Muscle of arm (tissue), 12 donors: ENCODE measurements around the gene SLC22A17. TPM values are rescaled to one million over a fixed set of nuclear protein-coding genes. Genes with fewer than 3 reads are reported as not detected.
"Not testable (repeated sequence)": the region's sequence is repeated elsewhere in the genome, so short reads cannot be mapped to it uniquely, and the experiment has no call there.

Experiments used
- DNase-seq: peaks from one replicate; pipeline ENCODE4 v3.0.0-alpha.2; 2013
- polyA plus RNA-seq, 12 donors: library from polyadenylated mRNA; unstranded; fragments of 120-200 nt; gene quantifications; one replicate each; pipeline ENCODE4 v1.2.1, GENCODE V29; 2013; ENCODE audit not compliant: insufficient read length in 12 of 12

The SLC22A17 gene
- polyA plus RNA-seq, 12 donors = 14.7 to 29.5 (median 19.7) TPM; not detected in 1

DNA sequence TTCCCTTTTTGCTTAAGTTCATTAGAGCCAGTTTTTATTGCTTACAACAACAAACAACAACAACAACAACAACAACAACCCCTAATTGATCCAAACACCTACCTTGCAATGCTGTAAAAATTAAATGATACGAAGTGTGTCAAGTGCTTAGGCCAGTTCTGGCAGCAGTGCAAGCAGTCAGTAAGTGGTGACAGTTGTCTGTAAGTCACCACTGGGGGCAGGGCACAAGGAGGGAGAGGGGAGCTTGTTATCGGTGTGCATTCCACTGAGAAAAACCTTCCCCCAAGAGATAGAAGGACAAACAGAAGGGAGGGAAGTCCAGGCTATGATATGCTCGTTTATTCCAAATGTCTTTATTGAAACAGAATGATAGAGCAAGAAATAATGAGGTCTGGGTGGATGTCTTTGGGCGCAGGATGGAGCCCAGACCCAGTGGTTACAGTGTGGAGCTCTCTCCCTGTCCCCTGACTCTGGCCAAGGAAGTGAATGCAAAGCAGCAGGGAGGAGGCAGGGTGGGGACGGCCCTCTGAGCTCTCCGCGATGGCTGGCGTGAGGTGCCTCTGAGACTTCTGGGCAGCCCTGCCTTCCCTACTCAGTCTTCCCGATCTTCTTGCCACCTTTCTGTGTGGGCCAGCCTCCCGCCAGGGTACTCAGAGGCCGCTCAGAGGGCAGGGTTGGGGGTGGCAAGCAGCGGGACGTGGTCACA, 6.5 kb downstream of the SLC22A17 start:
- no peak for DNase-seq

DNA sequence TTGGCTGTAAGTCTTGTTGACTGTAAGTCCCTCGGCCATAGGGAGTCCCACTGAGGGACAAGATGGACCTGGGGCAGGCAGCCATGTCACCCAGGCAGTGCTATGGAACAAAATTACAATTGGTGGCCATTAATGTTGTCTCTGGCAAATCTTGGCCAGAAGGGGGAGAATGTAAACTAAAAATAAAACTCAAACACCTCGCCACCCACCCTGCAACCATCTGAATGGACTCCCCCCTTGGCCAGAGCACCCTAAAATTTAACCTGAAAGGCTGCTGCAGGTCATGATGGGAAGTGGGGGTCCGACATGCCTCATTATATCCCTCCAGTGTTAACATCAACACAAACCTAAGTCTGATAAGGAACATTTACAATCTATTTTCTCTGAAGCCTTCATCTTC, 8.2 kb downstream of the SLC22A17 start:
- no peak for DNase-seq

DNA sequence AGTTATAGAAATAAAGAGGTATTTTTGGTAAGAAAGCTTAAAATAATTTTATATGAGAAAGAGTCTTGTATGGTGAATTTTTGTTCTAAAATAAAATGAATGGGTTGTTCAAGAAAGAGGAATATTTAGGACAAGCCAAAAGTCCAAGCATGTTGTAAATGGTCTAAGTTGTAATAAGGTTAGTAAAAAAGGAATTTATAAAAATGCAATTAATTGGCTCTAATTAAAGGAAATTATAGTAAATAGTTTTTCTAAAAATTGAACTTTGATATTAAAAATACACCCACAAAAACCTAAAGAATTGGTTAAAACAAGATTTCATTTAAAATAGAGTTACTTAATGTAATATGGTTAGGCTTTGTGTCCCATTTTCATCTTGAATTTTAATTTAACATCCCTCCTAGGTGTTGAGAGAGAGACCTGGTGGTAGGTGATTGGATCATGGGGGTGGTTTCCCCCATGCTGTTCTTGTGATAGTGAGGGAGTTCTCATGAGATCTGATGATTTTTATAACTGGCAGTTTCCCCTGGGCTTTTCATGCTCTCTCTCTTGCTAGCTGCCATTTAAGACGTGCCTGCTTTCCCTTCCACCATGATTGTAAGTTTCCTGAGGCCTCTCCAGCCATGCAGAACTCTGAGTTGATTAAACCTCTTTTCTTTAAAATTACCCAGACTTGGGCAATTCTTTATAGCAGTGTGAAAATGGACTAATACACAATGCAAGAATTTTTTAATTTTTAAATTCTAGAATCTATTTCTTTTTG, 13.0 kb downstream of the SLC22A17 start:
- DNase-seq = no peak

DNA sequence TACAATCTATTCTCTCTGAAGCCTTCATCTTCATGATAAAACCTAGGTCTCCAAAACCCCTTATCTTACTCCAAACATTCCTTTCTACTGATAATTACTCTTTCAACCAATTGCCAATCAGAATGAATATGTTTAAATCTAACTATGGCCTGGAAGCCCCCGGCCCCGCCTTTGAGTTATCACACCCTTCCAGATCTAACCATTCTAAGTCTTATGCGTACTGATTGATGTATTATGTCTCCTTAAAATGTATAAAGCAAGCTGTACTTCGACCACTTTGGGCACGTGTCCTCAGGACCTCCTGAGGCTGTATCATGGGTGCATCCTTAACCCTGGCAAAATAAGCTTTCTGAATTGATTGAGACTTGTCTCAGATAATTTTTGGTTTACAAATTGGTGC, 17.1 kb downstream of the SLC22A17 start:
- no peak for DNase-seq

DNA sequence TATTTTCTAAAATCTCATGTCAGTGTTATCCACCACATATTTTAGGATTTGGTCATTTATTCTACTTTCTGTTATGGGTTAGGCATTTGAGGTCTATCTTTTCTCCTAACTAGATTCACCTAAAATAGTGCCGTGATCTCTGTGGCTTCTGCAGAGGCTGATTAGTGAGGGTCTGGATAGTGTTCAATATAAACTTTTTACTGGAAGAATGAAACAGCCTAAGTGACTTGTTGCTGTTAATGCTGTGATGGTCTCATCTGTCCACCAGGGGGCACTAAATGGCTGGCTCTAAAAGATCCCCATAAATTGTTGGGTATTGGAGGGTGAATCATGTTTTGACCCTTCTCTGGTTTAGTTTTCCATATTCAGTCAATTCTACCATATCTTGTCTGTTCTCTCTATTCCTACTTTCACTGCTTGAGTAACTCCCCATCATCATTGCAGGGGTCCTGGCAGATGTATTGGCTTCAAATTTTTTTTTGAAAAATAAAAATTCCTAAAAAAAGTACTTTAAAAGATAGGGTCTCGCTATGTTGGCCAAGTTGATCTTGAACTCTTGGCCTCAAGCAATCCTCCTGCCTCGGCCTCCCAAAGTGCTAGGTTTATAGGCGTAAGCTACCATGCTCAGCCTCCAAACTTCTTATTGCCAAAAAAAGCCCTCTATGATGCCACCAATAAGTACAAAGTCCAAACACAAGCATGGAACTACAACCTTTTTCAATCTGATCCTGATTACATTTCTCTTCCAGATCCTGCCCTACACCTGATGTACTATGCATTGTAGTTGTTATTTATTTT, 24.5 kb downstream of the SLC22A17 start:
- peak; percentile 84 for DNase-seq

DNA sequence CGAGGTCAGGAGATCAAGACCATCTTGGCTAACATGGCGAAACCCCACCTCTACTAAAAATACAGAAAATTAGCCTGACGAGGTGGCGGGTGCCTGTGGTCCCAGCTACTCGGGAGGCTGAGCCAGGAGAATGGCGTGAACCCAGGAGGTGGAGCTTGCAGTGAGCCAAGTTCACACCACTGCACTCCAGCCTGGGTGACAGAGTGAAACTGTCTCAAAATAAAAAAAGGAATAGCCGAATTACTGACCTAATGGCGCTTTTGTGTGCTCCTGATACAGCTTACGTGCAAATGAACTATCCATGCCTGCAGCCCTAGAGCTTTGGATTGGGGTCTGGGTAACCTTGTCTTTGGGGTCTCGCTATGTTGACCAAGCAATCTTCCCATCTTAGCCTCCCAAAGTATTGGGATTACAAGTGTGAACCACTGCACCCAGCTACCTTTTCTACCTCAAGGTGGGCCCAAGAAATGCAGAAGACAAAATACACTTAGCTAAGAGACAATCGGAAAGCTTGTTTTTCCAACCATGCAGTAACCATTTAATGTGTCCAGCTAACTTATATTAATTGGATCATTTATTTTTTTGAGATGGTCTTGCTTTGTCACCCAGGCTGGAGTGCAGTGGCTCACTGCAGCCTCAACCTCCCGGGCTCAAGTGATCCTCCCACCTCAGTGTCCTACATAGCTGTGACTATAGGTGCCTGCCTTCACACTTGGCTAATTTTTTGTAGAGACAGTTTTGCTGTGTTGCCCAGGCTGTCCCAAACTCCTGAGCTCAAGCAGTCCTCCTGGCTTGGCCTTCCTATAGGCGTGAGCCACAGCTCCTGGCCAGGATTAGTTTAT, 26.0 kb downstream of the SLC22A17 start:
- no peak for DNase-seq

DNA sequence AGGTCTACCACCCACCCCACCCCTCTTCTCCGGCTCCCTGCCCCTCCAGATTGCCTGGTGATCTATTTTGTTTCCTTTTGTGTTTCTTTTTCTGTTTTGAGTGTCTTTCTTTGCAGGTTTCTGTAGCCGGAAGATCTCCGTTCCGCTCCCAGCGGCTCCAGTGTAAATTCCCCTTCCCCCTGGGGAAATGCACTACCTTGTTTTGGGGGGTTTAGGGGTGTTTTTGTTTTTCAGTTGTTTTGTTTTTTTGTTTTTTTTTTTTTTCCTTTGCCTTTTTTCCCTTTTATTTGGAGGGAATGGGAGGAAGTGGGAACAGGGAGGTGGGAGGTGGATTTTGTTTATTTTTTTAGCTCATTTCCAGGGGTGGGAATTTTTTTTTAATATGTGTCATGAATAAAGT, 26.9 kb downstream of the SLC22A17 start:
- DNase-seq = not testable (repeated sequence)

DNA sequence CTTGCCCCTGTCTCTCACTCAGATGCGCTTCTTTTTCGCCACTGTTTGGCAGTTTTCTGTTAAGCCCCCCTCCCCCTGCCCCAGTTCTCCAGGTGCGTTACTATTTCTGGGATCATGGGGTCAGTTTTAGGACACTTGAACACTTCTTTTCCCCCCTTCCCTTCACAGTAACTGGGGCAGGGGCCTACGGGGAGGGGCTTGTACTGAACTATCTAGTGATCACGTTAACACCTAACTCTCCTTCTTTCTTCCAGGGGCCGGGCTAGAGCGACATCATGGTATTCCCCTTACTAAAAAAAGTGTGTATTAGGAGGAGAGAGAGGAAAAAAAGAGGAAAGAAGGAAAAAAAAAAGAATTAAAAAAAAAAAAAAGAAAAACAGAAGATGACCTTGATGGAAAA, 27.7 kb downstream of the SLC22A17 start:
- no peak for DNase-seq

DNA sequence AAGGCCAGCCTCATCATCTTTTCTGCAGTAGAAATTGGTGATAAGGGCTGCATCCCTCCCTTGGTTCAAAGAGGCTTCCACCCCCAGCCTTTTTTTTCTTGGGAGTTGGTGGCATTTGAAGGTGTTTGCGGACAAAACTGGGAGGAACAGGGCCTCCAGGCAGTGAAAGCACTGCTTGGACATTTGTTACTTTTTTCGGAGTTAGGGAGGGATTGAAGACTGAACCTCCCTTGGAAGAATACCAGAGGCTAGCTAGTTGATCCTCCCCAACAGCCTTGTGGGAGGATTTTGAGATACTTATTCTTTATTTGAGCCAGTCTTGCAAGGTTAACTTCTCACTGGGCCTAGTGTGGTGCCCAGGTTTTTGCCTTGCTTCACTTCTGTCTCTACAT, 28.2 kb downstream of the SLC22A17 start:
- no peak for DNase-seq

DNA sequence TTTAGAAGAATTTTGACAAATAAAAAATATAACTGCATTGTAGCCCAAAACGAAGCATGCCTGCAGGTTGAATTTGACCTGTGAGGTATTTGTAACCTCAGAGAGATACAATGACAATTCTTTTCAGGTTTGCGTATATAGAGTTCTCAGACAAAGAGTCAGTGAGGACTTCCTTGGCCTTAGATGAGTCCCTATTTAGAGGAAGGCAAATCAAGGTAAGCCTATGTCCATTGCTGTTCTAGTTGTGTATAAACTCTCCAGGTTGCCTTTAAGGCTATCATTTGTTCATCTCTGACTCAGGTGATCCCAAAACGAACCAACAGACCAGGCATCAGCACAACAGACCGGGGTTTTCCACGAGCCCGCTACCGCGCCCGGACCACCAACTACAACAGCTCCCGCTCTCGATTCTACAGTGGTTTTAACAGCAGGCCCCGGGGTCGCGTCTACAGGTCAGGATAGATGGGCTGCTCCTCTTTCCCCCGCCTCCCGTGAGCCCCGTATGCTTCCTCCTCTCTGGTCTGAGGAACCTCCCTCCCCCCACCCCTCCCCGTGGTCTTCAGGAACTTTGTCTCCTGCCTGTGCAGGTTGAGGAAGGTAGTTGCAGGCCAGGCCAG, 28.7 kb downstream of the SLC22A17 start:
- DNase-seq = no peak

DNA sequence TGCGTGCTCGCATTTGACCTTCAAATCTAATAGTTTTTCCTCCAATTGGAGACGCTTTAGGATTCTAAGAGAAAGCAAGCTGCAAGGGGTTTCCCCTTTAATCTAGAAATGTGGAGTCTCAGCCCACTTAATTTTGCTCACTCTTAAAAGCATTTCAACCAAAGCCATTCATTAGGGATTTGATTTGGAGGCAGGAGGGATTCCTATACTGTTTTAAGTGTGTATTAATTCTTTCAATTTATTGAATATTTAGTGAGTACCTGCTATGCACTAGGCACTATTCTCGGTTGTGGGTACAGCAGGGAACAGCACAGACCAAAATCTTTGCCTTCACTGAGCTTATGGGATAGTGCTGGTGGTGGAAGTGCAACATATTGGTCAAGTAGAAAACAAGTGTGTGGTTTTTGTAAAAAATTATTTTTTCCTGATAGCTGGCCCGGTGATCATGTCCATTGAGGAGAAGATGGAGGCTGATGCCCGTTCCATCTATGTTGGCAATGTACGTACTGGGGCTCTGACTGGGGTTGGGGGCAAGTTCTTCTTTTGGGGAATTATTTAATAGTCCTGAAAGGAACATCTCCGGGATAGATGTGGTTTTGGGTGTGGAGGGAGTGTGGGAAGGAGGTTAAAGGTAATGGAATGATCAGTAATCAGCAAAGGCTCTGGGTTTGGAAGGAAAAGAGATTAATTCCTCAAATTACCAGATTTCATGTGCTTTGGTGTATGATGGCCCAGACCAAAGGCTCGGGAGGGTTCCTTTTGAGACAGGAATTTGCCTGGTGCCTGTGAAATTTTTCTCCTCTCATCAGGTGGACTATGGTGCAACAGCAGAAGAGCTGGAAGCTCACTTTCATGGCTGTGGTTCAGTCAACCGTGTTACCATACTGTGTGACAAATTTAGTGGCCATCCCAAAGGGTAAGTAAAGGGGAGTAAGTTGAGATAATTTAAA, 29.8 kb downstream of the SLC22A17 start:
- no peak for DNase-seq

DNA sequence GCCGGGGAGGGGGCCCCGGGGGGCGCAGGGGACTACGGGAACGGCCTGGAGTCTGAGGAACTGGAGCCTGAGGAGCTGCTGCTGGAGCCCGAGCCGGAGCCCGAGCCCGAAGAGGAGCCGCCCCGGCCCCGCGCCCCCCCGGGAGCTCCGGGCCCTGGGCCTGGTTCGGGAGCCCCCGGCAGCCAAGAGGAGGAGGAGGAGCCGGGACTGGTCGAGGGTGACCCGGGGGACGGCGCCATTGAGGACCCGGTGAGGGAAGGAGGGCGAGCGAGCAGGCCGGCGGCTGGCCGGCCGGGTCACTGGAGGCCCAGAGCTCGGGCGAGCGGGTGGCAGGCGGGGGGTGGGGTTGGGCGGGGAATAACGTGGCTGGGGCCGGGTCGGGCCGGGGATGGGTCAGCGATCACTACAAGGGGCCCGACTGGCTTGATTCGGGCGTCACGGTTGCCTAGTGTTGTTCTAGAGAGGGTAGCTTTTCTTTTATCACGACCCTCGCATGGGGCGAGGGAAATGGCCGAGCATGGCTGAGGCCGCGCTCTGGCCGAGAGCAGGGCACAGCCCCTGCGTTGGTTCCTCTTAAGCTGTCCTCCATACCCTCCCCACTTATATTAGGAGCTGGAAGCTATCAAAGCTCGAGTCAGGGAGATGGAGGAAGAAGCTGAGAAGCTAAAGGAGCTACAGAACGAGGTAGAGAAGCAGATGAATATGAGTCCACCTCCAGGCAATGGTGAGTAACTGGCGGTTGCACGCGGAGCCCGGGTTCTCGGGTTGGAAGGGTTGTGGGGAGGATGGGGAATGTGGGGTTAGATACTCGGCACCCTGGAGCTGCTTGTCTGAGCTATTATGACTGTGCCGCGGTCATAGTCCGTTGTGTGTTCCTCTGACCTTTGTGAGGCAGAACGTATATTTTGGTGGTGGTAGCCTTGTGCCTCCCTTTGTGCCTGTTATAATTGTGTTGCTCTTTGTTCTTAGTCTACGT, 30.8 kb downstream of the SLC22A17 start:
- peak; percentile 47 for DNase-seq

DNA sequence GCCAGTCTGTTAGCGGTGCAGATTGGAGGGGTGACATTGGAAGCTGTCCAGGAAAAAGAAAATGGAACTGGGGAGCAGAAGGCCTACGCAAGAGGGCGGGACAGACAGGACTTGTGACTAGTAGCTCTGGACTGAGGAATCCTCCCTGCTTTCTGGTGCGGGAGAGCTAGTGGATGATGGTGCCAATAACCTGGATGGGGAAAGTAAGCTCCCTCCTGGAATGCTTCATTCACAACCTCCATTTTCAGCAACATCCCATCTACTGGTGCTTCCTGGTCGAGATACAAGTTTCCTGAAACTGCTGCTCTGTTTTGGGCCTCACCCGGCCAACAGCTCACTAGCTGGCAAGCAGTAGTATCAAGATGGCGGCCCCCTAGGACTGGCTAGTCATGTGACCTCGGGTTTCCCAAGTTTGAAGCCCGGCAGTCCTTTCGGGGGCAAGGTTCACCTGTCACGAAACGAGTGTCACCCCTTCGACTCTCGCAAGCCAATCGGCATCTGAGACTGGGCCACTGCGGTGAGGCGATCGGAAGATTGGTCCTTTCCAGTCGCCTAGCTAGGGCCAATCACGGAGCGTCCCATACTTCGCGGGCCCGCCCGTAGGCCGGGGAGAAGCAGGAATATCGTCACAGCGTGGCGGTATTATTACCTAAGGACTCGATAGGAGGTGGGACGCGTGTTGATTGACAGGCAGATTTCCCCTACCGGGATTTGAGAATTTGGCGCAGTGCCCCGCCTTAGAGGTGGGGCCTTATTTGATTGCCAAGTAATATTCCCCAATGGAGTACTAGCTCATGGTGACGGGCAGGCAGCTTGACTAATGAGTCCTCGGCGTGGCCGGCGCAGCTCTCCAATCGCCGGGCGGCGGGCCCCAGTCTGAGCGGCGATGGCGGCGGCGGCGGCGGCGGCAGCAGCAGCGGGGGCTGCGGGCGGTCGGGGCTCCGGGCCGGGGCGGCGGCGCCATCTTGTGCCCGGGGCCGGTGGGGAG, 31.8 kb downstream of the SLC22A17 start, which contains the start of gene PABPN1:
TSS of gene PABPN1 (plus strand) at position 874 of the 988 bp plus-strand sequence. CDS start at position 887, 13 bp downstream.
- peak; percentile 100 for DNase-seq

DNA sequence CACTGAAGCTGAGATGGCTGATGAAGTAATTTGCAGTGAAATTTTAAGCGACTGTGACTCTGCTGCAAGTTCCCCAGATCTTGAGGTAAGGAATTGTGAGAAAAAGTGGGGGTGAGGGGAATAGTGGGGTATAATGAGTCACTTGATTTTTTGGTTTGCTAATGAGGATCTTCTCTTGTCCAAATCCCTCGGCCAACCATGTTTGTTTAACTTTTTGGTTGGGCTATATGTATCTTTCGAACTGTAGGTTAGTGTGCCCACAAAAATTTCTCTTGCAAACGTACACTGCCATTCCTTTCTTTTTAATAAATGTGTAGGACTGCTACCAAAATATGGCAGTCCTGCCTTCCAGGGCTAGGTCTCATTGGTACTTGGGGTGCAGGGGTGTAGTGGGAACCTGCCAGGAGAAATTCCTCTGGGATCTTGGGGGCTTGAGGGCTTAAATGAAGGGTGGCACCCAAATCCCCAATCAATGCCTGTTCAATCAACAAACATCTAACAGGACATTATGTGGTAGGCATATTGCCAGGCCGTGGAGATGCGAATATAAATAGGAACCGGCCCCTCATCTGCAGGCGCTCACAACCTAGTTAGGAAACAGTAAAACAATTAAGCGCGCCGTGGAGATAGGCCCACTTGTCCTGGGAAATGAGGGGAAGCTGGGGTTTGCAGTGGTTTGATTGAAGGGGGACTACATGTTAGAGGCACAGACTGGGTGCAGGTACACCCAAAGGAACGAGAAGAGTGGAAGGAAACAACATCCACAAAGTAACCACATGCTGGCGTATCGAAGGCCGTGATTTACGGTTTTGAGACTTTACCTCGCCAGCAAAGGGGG, 32.7 kb downstream of the SLC22A17 start:
- DNase-seq = no peak

DNA sequence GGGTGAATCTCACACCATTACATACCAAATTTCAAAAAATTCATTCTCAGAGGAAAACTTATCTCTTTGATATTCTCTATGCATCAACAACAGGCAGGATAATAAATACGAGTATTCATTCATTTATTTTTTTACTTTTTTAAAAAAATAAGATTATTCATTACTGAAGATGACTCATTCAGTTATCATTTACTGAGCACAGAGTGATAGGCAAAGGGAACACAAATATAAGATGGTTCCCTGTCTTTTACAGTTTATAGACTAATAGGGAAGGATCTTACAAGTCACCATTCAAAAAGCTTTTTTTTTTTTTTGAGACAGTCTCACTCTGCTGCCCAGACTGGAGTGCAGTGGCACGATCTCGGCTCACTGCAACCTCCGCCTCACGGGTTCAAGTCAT, 36.4 kb downstream of the SLC22A17 start:
- DNase-seq = no peak

DNA sequence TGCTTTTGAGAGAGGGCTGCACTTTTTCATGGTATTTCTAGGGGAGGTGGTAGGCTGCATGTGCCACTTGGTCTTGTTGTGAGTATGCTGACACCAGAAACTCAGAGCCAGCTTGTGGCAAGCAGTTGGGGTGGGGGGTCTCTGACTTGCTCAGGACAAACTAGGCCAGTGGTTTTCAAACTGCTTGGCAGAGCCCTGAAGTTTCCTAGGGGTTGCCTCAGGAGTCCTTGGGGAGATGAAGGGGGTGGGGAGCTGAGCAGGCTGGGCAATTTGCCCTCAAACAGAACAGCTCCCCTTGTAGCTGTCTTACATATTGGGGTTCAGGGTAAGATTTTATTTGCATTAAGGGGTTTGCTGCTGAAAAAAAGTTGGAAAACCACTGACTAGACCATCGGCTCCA, 42.1 kb downstream of the SLC22A17 start:
- no peak for DNase-seq
